Erythroblast (primary cell): ENCODE results near the gene C7.

Source experiments
- GATA1 ChIP-seq: IDR thresholded peaks from 2 replicates; pipeline ENCODE4 v1.6.1; 2011; ENCODE audit warnings: low read depth, mild to moderate bottlenecking, control low read depth, low read length, moderate library complexity
- POLR2A ChIP-seq: IDR thresholded peaks from 2 replicates; pipeline ENCODE4 v1.6.1; 2011; ENCODE audit warnings: mild to moderate bottlenecking, low read length

DNA sequence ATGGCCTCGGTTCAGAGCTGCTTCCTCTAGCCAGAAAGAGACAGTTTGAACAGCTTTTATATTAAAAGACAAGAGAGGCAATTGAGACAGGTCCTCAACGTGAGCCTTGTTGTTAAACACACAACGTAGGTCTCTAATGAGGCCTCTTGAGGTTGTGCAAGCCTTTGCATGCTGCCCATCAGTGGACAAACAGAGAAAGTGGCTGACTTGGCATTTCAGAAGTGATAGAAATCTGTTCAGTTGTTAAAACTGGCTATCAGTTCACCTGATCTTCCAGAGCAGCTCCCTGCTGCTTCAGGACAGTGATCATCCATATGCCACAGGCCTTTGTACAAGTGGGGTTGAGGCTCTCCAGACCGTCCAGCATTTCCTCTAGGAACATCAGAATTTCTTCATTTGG, 103.0 kb downstream of the C7 start:
- TF ChIP-seq POLR2A (no peak), GATA1 (no peak)
